ENCODE data around the gene CNEP1R1.

Gene CNEP1R1

DNA sequence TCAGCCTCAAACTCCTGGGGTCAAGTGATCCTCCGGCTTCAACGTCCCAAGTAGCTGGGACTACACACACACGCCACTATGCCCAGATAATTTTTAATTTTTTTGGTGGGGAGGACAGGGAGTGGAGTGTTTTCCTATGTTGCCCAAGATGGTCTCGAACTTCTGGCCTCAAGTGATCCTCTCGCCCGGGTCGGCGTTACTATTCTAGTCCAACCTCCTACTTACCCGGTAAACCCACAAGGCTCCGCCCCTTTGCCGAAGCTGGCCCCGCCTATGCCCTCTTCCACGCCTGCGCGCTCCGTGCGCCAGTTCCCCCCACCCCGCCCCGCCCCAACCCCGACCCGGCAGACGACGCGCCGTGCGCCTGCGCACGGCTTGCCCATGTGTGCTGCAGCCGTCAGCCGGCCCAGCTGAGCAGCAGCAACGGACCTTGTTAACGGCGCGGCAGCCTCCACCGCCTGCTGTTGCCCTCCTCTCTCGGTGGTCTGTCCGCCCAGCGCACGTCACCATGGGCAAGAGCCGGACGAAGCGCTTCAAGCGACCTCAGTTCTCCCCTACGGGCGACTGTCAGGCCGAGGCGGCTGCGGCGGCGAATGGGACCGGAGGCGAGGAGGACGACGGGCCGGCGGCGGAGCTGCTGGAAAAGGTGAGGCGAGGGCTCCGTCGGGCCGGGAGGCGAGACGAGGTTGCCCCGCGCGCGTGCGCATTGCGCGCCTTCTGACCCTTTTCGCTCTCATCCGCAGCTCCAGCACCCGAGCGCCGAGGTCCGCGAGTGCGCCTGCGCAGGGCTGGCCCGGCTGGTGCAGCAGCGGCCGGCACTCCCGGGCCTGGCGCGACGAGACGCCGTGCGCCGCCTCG is 40.8 kb downstream of the CNEP1R1 start, which contains the start of gene HEATR3:
Gene HEATR3, plus strand, starts transcription at position 347 of the 858 bp plus-strand sequence. Its CDS starts 162 bp downstream, at position 509.
- DNase-seq: peak; percentile 84 to 91 (median 86)

GRCh38 chr16:50066482-50067289 is 41.7 kb downstream of the CNEP1R1 start:
- DNase-seq: no peak

DNA sequence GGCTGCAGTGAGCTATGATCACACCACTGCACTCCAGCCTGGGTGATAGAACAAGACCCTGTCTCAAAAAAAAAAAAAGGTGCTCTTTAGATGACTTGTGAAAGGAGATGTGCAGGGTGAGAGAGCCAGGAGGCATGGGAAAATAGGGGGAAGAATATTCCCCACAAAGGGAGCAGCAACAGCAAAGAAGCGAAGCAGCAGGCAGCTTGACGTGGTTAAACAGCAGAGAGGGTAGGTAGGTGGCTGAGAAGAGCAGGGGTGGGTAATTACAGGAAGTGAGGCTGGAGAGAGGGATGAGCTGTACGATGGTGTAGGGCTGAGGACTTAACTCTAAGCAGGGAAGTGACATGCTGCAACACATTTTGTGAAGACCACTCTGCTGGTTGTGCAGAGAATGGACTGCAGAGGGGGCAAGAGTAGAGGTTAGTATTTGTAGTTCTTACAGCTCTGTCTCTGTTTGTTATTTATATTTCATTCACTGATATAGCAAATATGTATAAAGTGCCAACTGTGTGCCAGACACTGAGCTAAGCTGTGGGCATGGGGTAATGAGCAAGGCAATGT is 42.3 kb downstream of the CNEP1R1 start:
- DNase-seq: no peak

DNA sequence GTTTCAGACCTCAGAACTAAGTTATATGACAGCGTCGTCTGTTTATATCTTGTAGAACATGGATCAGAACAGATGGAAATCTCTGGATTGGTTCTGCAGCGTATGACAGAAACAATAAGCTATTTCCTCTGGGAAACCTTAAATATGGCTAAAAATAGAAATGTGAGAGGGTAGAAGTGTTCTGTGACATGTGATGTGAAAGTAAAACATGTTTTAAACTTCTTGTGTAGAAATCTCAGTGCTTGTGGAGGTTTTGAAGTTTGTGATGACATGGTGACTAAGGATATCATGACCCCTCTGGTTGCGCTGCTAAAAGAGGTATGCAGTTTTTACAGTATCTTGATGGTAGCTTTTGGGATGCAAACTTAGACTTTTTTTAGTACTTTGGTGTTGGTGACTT is 43.5 kb downstream of the CNEP1R1 start:
- no peak for DNase-seq

GRCh38 chr16:50069060-50069459 is 44.0 kb downstream of the CNEP1R1 start:
- no peak for DNase-seq

DNA sequence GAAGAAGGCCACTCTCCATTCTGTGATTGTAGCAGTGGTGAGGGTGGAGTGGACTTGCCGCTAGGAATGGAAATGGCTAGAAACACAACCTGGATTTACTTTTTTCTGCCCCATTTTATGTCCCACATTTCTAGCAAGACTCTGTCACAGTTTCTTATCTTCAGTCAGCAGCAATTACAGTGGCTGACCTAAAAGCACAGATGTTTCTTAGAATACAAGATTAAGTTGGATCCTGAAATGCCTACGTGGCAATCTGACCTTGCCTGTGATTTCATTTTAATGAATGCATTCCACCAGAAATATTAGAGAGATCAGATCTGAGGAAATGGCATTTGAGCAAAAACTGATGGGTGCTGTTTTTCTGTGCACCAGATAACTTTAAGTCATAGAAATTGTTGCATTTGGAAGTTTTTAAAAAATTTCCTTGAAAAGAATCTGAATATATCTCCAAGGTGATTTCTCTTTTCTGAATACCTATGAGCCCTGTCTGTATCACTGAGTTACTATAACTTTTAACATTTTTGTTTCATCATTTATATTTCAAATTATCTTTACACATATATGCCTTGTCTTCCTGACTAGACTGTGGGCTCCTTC is 46.1 kb downstream of the CNEP1R1 start:
- DNase-seq: no peak

GRCh38 chr16:50072730-50073129 is 47.7 kb downstream of the CNEP1R1 start:
- DNase-seq: no peak

GRCh38 chr16:50079397-50080140 is 54.5 kb downstream of the CNEP1R1 start:
- no peak for DNase-seq

GRCh38 chr16:50081428-50082018 is 56.5 kb downstream of the CNEP1R1 start:
- DNase-seq: no peak

GRCh38 chr16:50083996-50084395 is 59.0 kb downstream of the CNEP1R1 start:
- no peak for DNase-seq

- no peak for DNase-seq
These were observed 61.2 kb downstream of the CNEP1R1 start for GRCh38 chr16:50086176-50086575.
